Naive B cell (primary cell): ENCODE results near the gene LAMP1. TPM values are rescaled to one million over a fixed set of nuclear protein-coding genes. Genes with fewer than 3 reads are reported as not detected.

Source experiments
- ATAC-seq, 2 donors: fragments of 150-1000 bp; cut with Tn5 transposase; 2 replicates each; pipeline ENCODE4 v1.10.0; 2021; ENCODE audit warnings: low read depth in 2 of 2, mild to moderate bottlenecking in 2 of 2, moderate library complexity in 2 of 2
- DNase-seq: peaks from one replicate; pipeline ENCODE4 v3.0.0; 2022
- H3K27ac Mint-ChIP-seq, 6 donors: one replicate each; pipeline ENCODE4 v1.8.0; 2020 to 2022; ENCODE audit warnings: mild to moderate bottlenecking in 6 of 6, mixed read lengths in 6 of 6, moderate library complexity in 5 of 6, inconsistent platforms in 2 of 6
- H3K27me3 Mint-ChIP-seq, 3 donors: one replicate each; pipeline ENCODE4 v1.8.0; 2021 to 2022; ENCODE audit warnings: mixed read lengths in 3 of 3, mild to moderate bottlenecking in 1 of 3
- H3K36me3 Mint-ChIP-seq, 2 donors: one replicate each; pipeline ENCODE4 v1.8.0; 2020 to 2022; ENCODE audit warnings: mixed read lengths in 2 of 2, inconsistent platforms in 1 of 2, mild to moderate bottlenecking in 1 of 2
- H3K4me1 Mint-ChIP-seq, 3 donors: one replicate each; pipeline ENCODE4 v1.8.0; 2020 to 2022; ENCODE audit warnings: mixed read lengths in 3 of 3, inconsistent platforms in 1 of 3, mild to moderate bottlenecking in 1 of 3, moderate library complexity in 1 of 3
- H3K4me3 Mint-ChIP-seq, 8 donors: one replicate each; pipeline ENCODE4 v1.8.0; 2020 to 2022; ENCODE audit warnings: mild to moderate bottlenecking in 8 of 8, mixed read lengths in 8 of 8, moderate library complexity in 8 of 8, inconsistent platforms in 2 of 8
- H3K9me3 Mint-ChIP-seq, 7 donors: one replicate each; pipeline ENCODE4 v1.8.0; 2020 to 2022; ENCODE audit warnings: mixed read lengths in 7 of 7, mild to moderate bottlenecking in 5 of 7, inconsistent platforms in 2 of 7, moderate library complexity in 1 of 7
- polyA plus RNA-seq, 6 donors: library from polyadenylated mRNA; unstranded; fragments of 300-500 nt; fragmentation: Illumina TruSeq; gene quantifications; one replicate each; pipeline ENCODE4 v1.2.3, GENCODE V29; 2021; ENCODE audit warnings: low read depth in 6 of 6

LAMP1 gene
- polyA plus RNA-seq, 6 donors from 2014 or later: 18.5 to 24.3 (median 19.9) TPM

DNA sequence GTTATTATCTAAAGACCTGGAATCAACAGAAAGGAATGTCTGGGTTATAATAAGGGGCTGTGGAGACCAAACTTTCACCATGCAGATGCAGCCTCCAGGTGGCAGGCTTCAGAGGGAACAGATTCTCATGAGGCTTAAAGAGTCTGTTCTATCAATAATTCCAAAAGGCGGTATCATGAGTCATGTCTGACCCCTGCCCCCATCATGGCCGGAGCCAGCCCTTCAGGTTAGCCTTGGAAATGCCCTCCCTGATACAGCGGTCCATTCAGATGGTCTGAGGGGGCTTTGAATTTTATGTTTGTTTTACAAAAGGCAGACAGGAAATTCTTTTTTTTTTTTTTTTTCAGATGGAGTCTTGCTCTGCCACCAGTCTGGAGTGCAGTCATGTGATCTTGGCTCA, 21.7 kb upstream of the LAMP1 start:
- Mint-ChIP-seq H3K36me3 (no peaks in the 10 kb centered on the region), H3K9me3 (no peaks in the 10 kb centered on the region), H3K27me3 (peaks cover 13 to 23% (median 14%) of the 10 kb centered on the region in 3 donors), H3K27ac (no peak overlapping the region), H3K4me3 (no peak overlapping the region), H3K4me1 (peaks cover 0 to 4% (median 0%) of the 10 kb centered on the region in 3 donors)
- ATAC-seq (peak; percentile 23 to 49), DNase-seq (no peak)

DNA sequence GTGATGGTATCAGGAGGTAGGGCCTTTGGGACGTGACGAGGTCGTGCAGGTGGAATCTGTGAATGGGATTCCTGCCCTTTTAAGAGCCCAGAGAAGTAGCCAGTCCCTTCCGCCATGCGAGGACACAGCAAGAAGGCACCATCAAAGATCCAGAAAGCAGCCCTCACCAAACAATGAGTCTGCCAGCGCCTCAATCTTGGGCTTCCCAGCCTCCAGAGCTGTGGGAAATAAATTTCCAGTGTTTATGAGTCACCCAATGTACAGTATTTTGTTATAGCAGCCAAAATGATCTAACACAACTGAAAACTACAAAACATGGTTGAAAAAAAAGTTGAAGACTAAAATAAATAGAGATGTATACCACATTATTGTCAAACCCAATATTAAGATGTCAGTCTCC, 16.9 kb upstream of the LAMP1 start:
- no peak for ATAC-seq
- H3K4me3 Mint-ChIP-seq: no peak overlapping the region
- no peak overlapping the region for H3K27ac Mint-ChIP-seq
- H3K9me3 Mint-ChIP-seq: peaks cover 0 to 4% (median 3%) of the 10 kb centered on the region in 7 donors
- peaks cover 20 to 24% (median 21%) of the 10 kb centered on the region in 3 donors for H3K27me3 Mint-ChIP-seq
- H3K36me3 Mint-ChIP-seq: peaks cover 0 to 8% of the 10 kb centered on the region in 2 donors
- peaks cover 0 to 4% (median 0%) of the 10 kb centered on the region in 3 donors for H3K4me1 Mint-ChIP-seq
- no peak for DNase-seq

DNA sequence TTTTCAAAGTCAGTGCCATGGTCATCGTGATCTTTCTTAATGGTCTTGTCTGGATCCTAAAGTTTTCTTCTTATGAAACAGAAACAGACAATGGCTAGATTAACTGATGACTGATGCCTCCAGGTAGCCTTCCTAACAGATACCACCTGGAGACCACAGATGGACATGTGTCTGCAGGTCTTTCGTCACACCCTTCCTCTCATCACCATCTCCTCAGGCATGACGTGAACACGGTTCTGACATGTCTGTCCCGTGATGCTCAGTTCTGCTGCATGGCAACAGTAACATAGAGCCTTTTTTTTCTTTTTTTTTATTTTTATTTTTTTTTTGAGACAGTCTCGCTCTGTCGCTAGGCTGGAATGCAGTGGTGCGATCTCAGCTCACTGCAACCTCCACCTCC, 13.1 kb upstream of the LAMP1 start:
- Mint-ChIP-seq H3K36me3 (peaks cover 0 to 8% of the 10 kb centered on the region in 2 donors), H3K4me3 (peak overlapping the region in 1 of 8 donors; percentile 42), H3K27me3 (peaks cover 25 to 34% (median 29%) of the 10 kb centered on the region in 3 donors), H3K9me3 (peaks cover 2 to 15% (median 4%) of the 10 kb centered on the region in 7 donors), H3K27ac (no peak overlapping the region), H3K4me1 (no peaks in the 10 kb centered on the region)
- no peak for DNase-seq
- ATAC-seq: no peak

DNA sequence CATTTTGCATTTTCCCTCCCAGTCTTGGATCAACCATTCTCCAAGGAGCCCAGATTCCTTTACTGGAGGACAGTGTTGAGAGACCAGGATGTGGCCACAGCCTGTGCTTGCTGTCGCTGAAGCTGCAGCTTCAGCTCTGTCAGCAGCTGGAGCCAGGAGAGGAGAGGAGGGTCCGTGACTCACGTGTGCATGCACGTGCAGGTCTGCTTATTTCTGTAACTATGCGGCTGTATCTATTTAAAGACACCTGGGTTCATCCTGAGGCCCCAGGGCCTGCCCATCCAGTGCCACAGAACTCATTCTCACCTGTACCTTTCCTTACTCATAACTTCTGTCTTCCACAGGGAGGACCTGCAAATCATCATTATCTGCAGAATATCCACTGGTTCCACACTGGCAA, 8.2 kb upstream of the LAMP1 start:
- DNase-seq (no peak), ATAC-seq (no peak)
- Mint-ChIP-seq H3K4me3 (no peak overlapping the region), H3K36me3 (peaks cover 0 to 12% of the 10 kb centered on the region in 2 donors), H3K4me1 (peaks cover 8 to 13% (median 10%) of the 10 kb centered on the region in 3 donors), H3K9me3 (peaks cover 0 to 10% (median 2%) of the 10 kb centered on the region in 7 donors), H3K27ac (no peak overlapping the region), H3K27me3 (peaks cover 36 to 70% (median 55%) of the 10 kb centered on the region in 3 donors)

GRCh38 chr13:113291129-113291528, 5.9 kb upstream of the LAMP1 start:
- H3K36me3 Mint-ChIP-seq: peaks cover 0 to 12% of the 10 kb centered on the region in 2 donors
- DNase-seq (no peak), ATAC-seq (no peak)
- H3K9me3 Mint-ChIP-seq: peaks cover 0 to 10% (median 2%) of the 10 kb centered on the region in 7 donors
- peak overlapping the region in 4 of 8 donors; percentile 39 to 62 (median 55) for H3K4me3 Mint-ChIP-seq
- peaks cover 32 to 76% (median 52%) of the 10 kb centered on the region in 3 donors for H3K27me3 Mint-ChIP-seq
- H3K27ac Mint-ChIP-seq: peak overlapping the region in 1 of 6 donors; percentile 61
- H3K4me1 Mint-ChIP-seq: peaks cover 10 to 15% (median 12%) of the 10 kb centered on the region in 3 donors

DNA sequence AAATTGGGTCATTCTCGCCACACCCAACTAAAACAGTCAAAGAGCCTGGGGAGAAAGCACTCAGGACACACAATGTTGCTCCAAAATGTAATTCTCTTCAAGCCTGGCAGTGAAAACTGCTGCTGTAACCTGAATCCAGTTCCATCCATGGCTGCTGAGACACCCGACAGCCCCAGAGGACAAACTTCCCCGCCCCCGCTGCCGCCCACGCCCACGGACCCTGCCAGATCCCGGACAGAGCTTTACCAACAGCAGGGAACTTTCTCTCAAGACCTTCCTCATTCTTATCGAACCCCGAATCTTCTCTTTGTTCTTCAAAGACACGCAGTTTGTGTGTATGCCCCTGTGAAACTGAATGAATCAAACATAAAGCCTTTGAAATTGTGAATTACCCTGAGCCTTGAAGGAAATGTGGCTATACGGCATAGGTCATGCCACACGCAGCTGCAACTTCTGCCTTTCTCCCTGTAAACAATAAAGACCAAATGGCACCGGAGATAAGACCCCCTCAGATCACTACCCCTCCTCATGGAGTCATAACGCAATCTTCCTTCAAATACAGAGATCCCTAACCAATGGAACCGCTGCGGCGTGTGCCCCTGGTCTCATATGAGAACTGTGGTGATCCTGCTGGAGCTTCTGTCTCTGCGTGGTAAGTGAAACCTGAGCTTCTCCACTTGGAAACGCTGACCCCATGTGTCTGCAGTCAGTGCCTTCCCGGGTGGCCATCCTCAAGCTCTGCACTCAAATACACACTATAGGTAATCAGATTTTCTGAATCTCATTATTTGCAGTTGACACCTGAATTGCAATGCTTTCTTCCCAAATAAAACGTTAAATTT, 4.8 kb upstream of the LAMP1 start:
- H3K27me3 Mint-ChIP-seq: peaks cover 35 to 71% (median 49%) of the 10 kb centered on the region in 3 donors
- peak; percentile 14 for DNase-seq
- peaks cover 4 to 12% (median 6%) of the 10 kb centered on the region in 7 donors for H3K9me3 Mint-ChIP-seq
- ATAC-seq: no peak
- peaks cover 0 to 20% of the 10 kb centered on the region in 2 donors for H3K36me3 Mint-ChIP-seq
- H3K4me1 Mint-ChIP-seq: peaks cover 18 to 21% (median 20%) of the 10 kb centered on the region in 3 donors
- H3K27ac Mint-ChIP-seq: peak overlapping the region in 2 of 6 donors; percentile 35 to 61
- peak overlapping the region; percentile 8 to 80 (median 69) for H3K4me3 Mint-ChIP-seq

GRCh38 chr13:113293686-113294085, 3.4 kb upstream of the LAMP1 start:
- peaks cover 0 to 9% (median 5%) of the 10 kb centered on the region in 7 donors for H3K9me3 Mint-ChIP-seq
- H3K4me3 Mint-ChIP-seq: peak overlapping the region in 1 of 8 donors; percentile 91
- H3K27ac Mint-ChIP-seq: peak overlapping the region in 1 of 6 donors; percentile 63
- peaks cover 31 to 59% (median 45%) of the 10 kb centered on the region in 3 donors for H3K27me3 Mint-ChIP-seq
- ATAC-seq: no peak
- no peak for DNase-seq
- H3K4me1 Mint-ChIP-seq: peaks cover 30 to 33% (median 31%) of the 10 kb centered on the region in 3 donors
- H3K36me3 Mint-ChIP-seq: peaks cover 0 to 20% of the 10 kb centered on the region in 2 donors

DNA sequence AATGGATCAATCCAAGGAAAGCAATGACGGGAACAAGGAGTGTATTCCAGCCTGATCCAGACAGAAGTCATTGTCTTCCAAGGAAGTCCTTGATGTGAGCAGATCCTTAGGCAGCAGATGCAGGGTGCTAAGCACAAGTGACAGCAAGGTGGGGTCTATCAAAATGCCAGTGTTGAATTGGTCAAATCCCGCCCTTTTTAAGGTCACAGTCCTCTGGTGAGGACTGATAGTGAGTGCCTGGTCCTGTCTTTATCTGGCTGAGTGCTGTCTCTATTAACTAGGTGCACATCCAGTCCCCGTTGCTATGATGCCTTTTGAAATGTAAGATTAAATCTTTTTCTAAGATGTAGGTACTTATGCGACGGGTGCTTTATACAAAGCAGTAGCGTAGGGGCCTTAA, 1.3 kb upstream of the LAMP1 start:
- no peak for ATAC-seq
- Mint-ChIP-seq H3K27me3 (peaks cover 21 to 38% (median 24%) of the 10 kb centered on the region in 3 donors), H3K4me1 (peaks cover 32 to 46% (median 33%) of the 10 kb centered on the region in 3 donors), H3K27ac (peak overlapping the region in 4 of 6 donors; percentile 4 to 100 (median 76)), H3K9me3 (peaks cover 0 to 6% (median 4%) of the 10 kb centered on the region in 7 donors), H3K4me3 (peak overlapping the region in 6 of 8 donors; percentile 17 to 95 (median 92)), H3K36me3 (peaks cover 1 to 8% of the 10 kb centered on the region in 2 donors)
- no peak for DNase-seq

GRCh38 chr13:113297370-113298042, 467 bp downstream of the LAMP1 start:
- H3K27me3 Mint-ChIP-seq: peaks cover 8 to 21% (median 12%) of the 10 kb centered on the region in 3 donors
- H3K36me3 Mint-ChIP-seq: peaks cover 5 to 8% of the 10 kb centered on the region in 2 donors
- peak overlapping the region; percentile 83 to 99 (median 98) for H3K27ac Mint-ChIP-seq
- peaks cover 26 to 38% (median 28%) of the 10 kb centered on the region in 3 donors for H3K4me1 Mint-ChIP-seq
- peaks cover 0 to 6% (median 4%) of the 10 kb centered on the region in 7 donors for H3K9me3 Mint-ChIP-seq
- peak overlapping the region; percentile 86 to 98 (median 96) for H3K4me3 Mint-ChIP-seq
- DNase-seq (peak; percentile 63), ATAC-seq (peak; percentile 60 to 64)

DNA sequence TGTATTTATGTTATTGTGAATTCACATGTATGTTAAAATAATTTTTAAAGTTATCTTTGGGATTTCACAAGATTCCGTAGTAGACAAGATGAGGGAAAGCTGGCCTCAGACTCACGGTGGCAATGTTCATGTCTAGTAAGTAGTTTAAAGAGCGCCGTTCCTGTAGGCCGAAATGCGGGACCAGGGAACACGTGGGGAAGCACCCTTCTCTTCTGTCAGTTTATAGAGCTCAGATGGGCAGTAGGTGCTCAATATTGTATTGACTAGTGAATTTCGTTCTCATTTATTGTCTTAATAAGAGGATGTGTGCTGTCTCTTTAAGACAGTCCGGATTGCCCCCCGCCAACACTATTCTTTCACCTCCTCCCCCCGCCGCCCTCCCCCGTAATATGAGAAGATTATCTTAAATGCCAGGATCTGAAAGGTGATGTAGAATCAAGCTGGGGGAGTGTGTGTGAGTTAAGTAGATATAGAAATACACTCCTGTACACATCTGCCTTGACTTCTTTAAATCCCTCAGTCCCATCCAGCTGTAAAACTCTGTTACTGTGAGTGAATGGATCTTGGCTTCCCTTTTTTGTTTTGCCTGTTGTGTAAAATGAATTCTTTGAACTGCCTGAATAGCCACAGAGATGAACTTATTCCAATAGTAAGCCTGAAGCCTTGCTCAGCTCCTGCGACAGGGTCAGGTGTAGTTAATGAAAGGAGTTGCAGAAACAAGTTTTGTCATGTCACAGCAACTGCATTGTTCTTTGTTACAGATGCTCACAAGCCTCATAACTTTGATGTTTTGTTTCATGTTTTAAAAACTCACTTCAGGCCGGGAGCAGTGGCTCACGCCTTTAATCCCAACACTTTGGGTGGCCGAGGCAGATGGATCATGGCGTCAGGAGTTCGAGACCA, 1.3 kb downstream of the LAMP1 start:
- no peak for DNase-seq
- Mint-ChIP-seq H3K9me3 (peaks cover 0 to 6% (median 4%) of the 10 kb centered on the region in 7 donors), H3K36me3 (peaks cover 5 to 8% of the 10 kb centered on the region in 2 donors), H3K4me1 (peaks cover 30 to 43% (median 31%) of the 10 kb centered on the region in 3 donors), H3K27me3 (peaks cover 7 to 16% (median 10%) of the 10 kb centered on the region in 3 donors), H3K27ac (peak overlapping the region; percentile 83 to 99 (median 98)), H3K4me3 (peak overlapping the region; percentile 86 to 98 (median 96))
- ATAC-seq: no peak

DNA sequence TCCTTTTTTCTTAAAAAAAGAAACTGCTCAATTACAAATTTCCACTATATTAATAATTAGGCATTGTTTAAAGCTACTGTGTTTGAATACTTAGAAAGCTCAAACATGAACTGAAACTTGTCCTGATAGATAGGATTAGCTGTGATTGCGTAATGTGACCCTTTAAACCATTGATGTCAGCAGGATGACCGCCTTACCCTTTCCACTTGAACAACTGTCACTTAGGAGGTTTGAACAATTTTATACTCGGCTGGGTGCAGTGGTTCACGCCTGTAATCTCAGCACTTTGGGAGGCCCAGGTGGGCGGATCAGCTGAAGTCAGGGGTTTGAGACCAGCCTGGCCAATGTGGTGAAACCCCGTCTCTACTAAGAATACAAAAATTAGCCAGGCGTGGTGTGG, 2.9 kb downstream of the LAMP1 start:
- peaks cover 0 to 5% (median 0%) of the 10 kb centered on the region in 3 donors for H3K27me3 Mint-ChIP-seq
- DNase-seq: peak; percentile 7
- peaks cover 33 to 52% (median 34%) of the 10 kb centered on the region in 3 donors for H3K4me1 Mint-ChIP-seq
- ATAC-seq: peak in 1 of 2 donors; percentile 5
- H3K4me3 Mint-ChIP-seq: no peak overlapping the region
- H3K36me3 Mint-ChIP-seq: peaks cover 5 to 8% of the 10 kb centered on the region in 2 donors
- peak overlapping the region in 3 of 6 donors; percentile 54 to 77 (median 65) for H3K27ac Mint-ChIP-seq
- peaks cover 0 to 6% (median 4%) of the 10 kb centered on the region in 7 donors for H3K9me3 Mint-ChIP-seq

DNA sequence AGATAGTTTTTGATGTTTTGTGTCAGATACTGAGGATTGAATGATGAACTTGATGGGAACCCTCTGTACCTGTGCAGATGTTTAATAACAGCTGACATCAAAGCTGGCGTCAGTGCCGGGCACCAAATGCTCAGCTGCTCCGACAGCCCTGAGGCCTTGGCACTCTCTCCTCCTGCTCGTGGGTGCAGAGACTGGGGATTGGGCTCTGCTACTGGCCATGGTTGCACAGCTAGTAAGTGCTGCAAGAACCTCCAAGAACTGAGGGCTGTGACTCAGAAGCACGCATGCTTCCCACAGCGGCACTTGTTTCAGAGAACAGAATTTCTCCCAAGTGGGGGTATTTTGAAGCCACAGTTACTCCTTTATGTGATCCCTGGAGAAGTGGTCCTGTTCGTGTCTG, 5.9 kb downstream of the LAMP1 start:
- H3K27ac Mint-ChIP-seq: no peak overlapping the region
- no peaks in the 10 kb centered on the region for H3K9me3 Mint-ChIP-seq

More for the DNA sequence above, 5.9 kb downstream of the LAMP1 start:
- DNase-seq: no peak
- Mint-ChIP-seq H3K4me1 (peaks cover 18 to 47% (median 24%) of the 10 kb centered on the region in 3 donors), H3K36me3 (peaks cover 0 to 8% of the 10 kb centered on the region in 2 donors), H3K27me3 (no peaks in the 10 kb centered on the region), H3K4me3 (peak overlapping the region in 1 of 8 donors; percentile 16)
- ATAC-seq: no peak
